Lower leg skin (tissue), 3 donors: ENCODE measurements around the gene TSPEAR.

Experiments used
- CTCF ChIP-seq, 3 donors: fragments of 450-650 bp; IDR thresholded peaks; one replicate each; pipeline ENCODE4 v1.5.1; 2016; ENCODE audit warnings: antibody characterized with exemption in 3 of 3, mild to moderate bottlenecking in 3 of 3, moderate library complexity in 2 of 3
- POLR2A ChIP-seq, 2 donors: fragments of 450-650 bp; IDR thresholded peaks; one replicate each; pipeline ENCODE4 v1.6.1; 2016 to 2017; ENCODE audit warnings: antibody characterized with exemption in 2 of 2, mild to moderate bottlenecking in 1 of 2, moderate library complexity in 1 of 2

GRCh38 chr21:44619886-44620285 is 91.5 kb downstream of the TSPEAR start:
- TF ChIP-seq CTCF (IDR thresholded peaks at IDR 0.05) (no peak), POLR2A (IDR thresholded peaks at IDR 0.05) (no peak)
